GM19467 (cell line): Measurements from ENCODE around the gene CPXM1.
"Not testable (repeated sequence)": the region's sequence is repeated elsewhere in the genome, so short reads cannot be mapped to it uniquely, and the experiment has no call there.

Experiments
- ATAC-seq: cut with Tn5 transposase; IDR thresholded peaks from one replicate; pipeline ENCODE4 v1.9.1; 2021; ENCODE audit warnings: mild to moderate bottlenecking, moderate library complexity; ENCODE audit not compliant: unreplicated experiment

Gene CPXM1

GRCh38 chr20:2770091-2770490, 30.3 kb downstream of the CPXM1 start:
- not testable (repeated sequence) for ATAC-seq

GRCh38 chr20:2768632-2769015, 31.8 kb downstream of the CPXM1 start:
- ATAC-seq, result no peak

GRCh38 chr20:2767768-2768631, 32.4 kb downstream of the CPXM1 start:
- ATAC-seq, result no peak

GRCh38 chr20:2763186-2763585, 37.2 kb downstream of the CPXM1 start:
- no peak for ATAC-seq

GRCh38 chr20:2762578-2763131, 37.8 kb downstream of the CPXM1 start:
- ATAC-seq, result no peak

GRCh38 chr20:2761885-2762284, 38.5 kb downstream of the CPXM1 start:
- ATAC-seq, result no peak

- ATAC-seq, result no peak
Measured at GRCh38 chr20:2760952-2761305, 39.5 kb downstream of the CPXM1 start.

- ATAC-seq, result no peak
Measured at GRCh38 chr20:2760297-2760951, 40.0 kb downstream of the CPXM1 start.

- no peak for ATAC-seq
Measured at GRCh38 chr20:2759603-2760296, 40.7 kb downstream of the CPXM1 start.

GRCh38 chr20:2759143-2759542, 41.3 kb downstream of the CPXM1 start:
- ATAC-seq, result no peak

GRCh38 chr20:2757969-2758368, 42.5 kb downstream of the CPXM1 start:
- ATAC-seq, result no peak

- ATAC-seq, result no peak
Measured at GRCh38 chr20:2757001-2757400, 43.4 kb downstream of the CPXM1 start.

- ATAC-seq, result no peak
Measured at GRCh38 chr20:2756056-2756611, 44.3 kb downstream of the CPXM1 start.

GRCh38 chr20:2755451-2756055, 44.9 kb downstream of the CPXM1 start:
- no peak for ATAC-seq

GRCh38 chr20:2754424-2754823, 46.0 kb downstream of the CPXM1 start:
- no peak for ATAC-seq

GRCh38 chr20:2753461-2754040, 46.9 kb downstream of the CPXM1 start:
- no peak for ATAC-seq

GRCh38 chr20:2752567-2753460, 47.6 kb downstream of the CPXM1 start:
- ATAC-seq, result no peak

- no peak for ATAC-seq
Measured at GRCh38 chr20:2751878-2752566, 48.4 kb downstream of the CPXM1 start.

GRCh38 chr20:2751347-2751877, 49.0 kb downstream of the CPXM1 start:
- ATAC-seq, result no peak
